Activated T-helper 1 cell treated with Interleukin-2 at 50 U/mL for 16 hours (primary cell): ENCODE results near the gene CHRNA9.
"Not testable (repeated sequence)": the region's sequence is repeated elsewhere in the genome, so short reads cannot be mapped to it uniquely, and the experiment has no call there.

Source experiments
- DNase-seq: peaks from one replicate; pipeline ENCODE4 v3.0.0-alpha.2; 2020; ENCODE audit warnings: low read depth

Gene CHRNA9

DNA sequence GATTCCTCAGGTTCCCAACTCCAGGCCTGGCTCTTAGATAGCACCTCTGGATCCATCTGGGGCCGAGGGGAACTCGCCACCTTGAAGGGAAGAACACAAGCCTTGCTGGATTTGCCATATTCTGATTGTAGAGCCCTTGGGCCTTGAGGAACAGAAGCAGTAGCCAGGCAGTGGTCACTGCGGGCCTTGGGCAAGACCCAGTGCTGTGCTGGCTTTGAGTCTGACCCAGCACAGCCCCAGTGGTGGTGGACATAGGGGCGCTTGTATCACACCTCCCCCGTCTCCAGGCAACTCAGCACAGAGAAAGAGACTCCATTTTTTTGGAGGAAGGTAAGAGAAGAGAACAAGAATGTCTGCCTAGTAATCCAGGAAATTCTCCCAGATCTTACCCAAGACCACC is 45.5 kb downstream of the CHRNA9 start:
- DNase-seq: no peak

DNA sequence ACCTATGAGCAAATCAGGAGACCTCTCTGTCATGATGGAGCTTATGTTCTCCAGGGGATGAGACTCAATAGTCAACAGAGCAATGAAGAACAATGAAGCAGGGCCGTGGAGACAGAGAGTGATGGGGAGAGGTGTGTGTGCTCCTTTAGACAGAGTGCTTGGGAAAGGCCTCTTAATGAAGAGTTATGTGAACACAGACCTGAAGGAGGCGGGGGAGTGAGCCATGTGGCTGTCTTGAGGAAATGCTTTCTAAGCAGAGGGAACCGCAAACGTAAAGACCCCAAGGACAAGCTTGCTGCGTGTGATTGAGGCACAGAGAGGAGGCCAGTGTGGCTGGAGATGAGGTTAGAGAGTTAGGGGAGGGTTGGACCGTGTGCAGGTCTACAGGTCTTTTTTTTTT is 53.1 kb downstream of the CHRNA9 start:
- DNase-seq: no peak

DNA sequence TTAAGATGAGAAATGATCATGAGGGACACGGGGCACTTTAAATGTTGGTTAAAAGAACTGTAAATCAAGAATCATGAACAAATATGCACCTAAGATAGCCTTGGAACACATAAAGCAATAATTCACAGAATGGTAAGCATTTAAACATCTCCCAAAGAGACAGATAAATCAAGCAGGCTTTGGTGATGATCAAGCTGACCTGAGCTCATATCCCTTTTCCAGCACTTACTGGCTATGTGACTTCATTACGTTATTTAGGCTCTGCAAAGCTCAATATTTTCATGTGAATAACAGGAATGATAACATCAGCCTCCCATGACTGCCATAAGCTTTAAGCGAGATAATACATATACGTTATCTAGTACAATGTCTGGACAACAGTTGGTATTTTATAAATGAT is 54.9 kb downstream of the CHRNA9 start:
- DNase-seq: no peak

DNA sequence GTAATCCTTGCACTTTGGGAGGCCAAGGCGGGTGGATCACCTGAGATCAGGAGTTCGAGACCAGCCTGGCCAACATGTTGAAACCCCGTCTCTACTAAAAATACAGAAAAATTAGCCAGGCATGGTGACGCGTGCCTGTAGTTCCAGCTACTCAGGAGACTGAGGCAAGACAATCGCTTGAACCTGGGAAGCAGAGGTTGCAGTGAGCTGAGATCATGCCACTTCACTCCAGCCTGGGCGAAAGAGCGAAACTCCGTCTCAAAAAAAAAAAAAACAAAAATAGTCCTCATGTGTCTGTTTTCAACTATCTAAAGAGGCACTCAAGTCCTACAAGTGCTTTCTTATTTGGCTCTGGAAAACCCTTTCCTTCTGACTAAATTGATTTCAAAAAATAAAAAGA is 57.1 kb downstream of the CHRNA9 start:
- DNase-seq: not testable (repeated sequence)

DNA sequence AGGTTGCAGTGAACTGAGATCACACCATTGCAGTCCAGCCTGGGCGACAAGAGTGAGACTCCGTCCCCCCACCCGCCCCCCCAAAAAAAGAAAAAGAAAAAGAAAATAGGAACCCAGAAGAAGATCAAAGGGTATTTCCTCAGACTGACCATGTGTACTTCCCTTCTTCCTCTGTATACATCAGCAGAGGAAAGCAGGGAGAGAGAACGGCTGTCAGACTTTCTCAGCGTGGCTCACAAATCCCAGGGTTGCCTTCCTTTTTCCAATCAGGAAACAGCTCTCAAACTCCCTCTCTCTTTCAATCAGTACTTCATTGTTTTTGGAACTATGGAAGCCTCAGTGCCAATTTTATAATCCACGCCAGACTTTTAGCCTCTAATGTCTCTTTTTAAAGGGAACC is 59.1 kb downstream of the CHRNA9 start:
- DNase-seq: no peak

DNA sequence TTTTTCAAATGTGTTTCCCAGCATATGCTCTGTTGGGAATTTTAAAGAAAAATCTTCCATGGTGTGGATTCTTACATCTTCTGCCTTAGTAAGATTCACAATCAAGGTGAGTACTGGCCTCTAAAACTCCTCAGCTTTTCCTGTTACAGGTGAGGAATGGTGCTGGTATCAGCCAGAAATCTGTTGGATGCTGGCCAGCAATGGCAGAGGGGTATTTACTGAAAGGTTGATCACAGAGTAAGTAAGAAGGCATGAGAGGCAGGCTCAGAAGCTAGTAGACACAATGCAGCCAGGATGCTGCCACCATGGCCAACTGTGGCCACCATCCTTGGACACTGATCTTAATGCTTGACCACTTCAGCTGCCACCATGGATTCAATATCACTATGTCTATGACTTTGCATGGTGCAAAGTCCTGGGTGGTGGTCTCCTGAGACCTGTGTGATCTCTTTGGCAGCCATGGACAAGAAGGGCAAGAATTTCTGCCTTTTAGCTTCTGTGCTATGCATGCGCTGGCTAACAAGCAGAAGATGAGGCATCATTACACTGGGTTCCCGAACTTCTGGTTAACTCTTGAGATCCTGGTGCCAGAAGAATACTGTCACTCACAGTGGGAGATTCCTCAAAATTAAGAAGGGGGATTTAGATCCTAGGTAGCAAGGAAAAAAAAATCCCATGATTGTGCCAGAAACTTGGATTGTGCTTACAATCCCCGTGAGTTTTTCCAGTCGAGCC is 60.2 kb downstream of the CHRNA9 start:
- DNase-seq: no peak

DNA sequence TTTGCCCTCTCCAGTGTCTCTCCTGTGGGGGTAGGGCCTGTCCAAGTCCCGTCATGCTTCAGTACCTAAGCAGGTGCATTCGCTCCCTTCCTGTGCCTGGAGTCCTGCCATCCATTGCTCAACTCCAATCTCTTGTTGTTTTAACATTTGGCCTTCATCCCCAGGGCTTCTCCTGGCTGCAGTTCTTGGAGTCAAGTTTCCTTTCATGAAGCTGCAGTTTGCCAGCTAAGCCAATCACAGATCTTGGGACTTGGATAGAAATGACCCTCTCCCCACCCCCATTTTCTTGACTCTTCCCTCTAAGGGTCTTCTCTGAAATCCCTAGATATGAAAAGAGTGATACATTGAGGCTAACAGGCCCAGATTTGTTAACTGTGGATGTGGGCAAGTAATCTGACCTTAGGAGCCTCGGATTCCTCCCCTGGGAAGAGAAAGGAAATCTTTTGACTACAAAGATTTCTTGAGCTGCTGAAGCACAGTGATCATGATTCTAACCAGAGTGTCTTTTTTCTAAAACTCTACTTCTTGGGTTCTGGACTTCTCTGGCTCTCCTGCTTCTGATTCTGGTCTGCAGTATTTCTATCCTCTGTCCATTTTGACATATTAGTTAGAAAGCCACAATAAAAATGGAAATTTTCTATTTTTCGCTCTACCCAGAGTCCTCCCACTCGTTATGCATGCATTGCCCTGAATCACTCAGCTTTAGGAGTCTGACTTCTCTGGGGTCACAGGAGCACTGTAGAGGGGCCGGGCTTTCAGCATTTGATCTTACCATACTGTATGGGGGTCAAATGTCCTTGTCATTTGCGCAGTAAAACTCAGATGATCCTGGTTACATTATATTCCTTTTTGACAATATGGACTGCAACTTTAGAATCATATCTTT is 61.0 kb downstream of the CHRNA9 start:
- no peak for DNase-seq

DNA sequence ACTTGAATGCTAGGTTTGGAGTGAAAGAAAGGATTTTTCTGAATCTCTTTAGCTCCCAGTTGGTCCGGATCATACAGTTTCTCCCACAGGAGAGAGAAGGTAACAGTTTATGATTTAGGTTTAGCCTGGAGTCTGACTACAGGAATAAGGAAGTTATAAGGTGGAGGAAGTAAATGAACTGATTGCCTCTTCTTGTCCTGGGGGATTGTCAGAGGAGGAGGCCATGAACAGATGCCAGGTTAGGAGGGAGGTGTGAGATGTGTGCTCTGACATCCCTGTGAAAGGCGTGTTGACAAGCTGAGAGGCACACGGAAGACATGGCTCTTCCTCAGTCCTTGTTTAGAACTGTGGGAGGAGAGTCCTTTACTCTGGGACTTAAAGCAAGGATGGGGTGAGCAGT is 64.4 kb downstream of the CHRNA9 start:
- DNase-seq: no peak

DNA sequence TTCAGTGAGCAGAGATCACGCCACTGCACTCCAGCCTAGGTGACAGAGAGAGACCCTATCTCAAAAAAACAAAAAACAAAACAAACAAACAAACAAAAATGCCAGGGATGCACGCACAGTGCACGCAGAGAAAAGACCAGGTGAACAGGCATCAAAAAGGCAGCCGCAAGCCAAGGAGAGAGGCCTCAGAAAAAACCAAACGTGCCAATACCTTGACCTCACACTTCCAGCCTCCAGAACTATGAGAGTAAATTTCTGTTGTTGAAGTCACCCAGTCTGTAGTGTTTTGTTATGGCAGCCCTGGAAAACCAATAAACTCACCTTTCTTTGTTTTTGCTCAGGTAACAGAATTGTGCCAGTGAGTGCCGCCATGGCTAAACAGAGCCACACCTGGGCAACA is 66.0 kb downstream of the CHRNA9 start:
- DNase-seq: no peak

DNA sequence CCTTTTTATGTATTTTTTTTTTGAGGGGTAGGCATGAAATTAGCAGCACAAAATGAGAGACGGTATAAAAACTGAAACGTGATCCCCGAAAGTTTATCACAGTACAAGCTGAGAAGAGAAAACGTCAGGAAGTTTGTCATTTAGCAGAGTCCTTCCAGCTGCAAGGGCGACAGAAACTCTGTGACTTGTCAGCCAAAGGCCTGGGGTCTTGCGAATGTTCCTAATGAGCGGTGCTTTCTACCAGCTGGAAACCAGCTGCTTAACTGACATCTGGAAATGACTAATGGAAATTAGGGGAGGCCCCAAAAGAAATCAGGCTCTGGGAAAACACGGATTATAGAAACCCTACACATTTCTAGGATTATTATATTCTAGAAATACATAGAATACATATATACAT is 66.5 kb downstream of the CHRNA9 start:
- DNase-seq: no peak

DNA sequence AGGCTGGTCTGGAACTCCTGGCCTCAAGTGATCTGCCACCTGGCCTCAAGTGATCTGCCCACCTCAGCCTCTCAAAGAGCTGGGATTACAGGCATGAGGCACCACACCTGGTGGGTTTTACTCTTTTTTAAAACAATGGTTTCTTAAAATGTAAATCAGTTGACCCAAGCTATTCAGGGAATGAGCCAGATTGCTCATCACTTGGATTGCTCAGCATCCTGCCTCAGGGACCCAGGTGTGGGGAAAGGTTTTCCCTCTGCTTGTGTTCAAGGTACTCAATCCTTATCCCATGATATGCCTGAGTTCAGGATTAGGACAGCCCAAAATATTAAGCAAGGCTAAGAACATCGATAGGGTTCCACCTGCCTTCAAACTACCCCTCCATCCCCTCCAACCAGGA is 67.4 kb downstream of the CHRNA9 start:
- no peak for DNase-seq

DNA sequence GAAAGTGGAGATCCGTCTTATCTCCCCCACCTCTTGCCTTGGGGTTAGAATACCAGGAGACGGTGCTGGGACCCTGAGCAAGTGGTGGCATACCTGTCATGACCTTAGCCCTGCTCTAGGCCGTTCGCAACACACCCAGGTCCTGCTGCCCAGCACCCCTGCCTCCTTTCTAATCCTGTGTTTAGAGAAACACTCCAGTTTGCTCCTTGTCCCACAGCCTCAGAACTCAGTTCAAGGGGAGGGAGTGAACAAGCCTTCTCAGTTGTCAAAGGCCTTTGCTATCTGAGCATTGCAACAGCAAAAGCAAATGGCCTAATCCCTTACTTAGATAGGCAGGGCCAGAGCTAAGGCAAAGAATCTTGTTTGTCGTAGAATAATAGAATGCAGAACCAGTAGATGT is 67.9 kb downstream of the CHRNA9 start:
- DNase-seq: no peak
